GM19043 (cell line): ENCODE data around the gene SLC2A8.

ENCODE experiments used
- ATAC-seq: cut with Tn5 transposase; IDR thresholded peaks from one replicate; pipeline ENCODE4 v1.9.1; 2021; ENCODE audit warnings: low read depth; ENCODE audit not compliant: unreplicated experiment

Gene SLC2A8, protein sequence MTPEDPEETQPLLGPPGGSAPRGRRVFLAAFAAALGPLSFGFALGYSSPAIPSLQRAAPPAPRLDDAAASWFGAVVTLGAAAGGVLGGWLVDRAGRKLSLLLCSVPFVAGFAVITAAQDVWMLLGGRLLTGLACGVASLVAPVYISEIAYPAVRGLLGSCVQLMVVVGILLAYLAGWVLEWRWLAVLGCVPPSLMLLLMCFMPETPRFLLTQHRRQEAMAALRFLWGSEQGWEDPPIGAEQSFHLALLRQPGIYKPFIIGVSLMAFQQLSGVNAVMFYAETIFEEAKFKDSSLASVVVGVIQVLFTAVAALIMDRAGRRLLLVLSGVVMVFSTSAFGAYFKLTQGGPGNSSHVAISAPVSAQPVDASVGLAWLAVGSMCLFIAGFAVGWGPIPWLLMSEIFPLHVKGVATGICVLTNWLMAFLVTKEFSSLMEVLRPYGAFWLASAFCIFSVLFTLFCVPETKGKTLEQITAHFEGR

DNA sequence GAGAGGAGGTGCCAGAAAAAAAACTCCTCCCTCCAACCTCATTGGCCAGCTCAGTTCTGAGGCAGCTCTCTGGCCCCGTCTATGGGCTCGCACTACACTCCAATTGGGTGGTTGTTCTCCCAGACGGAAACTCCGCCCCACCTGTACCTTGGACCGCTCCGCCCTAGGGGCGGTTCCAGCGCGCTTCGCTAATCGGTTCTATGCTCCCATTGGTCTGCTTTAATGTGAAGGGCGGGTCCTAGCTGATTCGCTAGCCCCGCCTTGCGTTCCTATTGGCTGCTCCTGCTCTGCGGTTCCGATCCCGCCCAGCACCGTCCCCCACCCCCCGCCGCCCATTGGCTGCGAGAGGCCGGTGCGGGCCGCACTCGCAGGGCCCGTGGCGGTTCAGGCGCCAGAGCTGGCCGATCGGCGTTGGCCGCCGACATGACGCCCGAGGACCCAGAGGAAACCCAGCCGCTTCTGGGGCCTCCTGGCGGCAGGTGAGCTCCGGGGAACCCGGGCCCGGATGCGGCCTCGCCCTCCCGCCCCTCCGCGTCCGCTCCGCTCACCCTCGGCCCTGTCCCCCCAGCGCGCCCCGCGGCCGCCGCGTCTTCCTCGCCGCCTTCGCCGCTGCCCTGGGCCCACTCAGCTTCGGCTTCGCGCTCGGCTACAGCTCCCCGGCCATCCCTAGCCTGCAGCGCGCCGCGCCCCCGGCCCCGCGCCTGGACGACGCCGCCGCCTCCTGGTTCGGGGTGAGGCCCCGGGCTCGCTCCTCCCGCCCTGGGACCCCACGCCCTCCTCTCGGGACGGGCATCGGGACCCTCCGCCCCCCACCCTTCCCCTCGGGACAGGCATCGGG, at the start of gene SLC2A8:
Gene SLC2A8 (plus strand): TSS at position 362 of the 838 bp plus-strand sequence. CDS start 62 bp downstream, at position 424.
- ATAC-seq = peak; percentile 96

DNA sequence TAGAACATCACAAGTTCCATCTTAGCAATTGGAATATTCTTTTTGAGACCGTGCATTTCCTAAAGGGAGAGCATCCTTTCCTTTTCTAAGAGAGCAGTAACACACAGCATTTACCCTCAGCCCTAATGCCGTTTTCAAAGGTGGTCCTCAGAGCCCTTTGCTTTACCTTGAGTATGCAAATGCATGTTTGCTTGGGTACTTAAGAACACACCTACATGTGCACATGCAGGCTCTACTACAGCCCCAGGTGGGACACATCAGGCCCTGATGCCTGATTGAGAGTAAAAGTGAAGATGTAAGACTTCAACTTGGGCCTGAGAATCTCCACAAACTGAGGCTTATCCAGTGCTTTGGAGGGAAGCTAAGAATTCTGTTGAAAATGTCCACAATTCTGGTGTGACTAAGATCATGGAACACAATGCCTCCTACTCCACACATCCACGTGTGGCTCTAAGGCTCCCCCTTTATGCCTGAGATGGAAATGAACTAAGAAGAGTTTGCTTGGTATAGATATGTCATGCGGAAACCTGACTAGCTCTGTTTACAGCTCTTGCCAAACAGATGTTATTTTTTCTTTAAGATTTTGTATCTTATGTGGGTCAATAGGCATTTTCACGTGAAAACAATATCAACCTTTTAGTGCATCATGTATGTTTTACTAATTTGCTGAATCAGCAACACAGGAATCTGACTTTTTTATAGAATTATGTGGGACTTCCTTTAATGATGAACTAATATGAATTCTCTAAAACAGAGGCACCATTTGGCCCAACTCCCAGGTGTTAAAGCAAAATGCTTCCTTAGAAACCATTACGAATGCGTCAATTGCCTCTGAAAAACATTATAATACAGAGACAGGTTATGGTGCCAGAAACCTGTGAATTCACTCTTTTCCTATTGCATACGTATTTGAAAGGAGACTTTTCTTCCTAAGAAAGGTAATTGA, 48.9 kb upstream of the SLC2A8 start:
- ATAC-seq = no peak

GRCh38 chr9:127349483-127350113, 47.4 kb upstream of the SLC2A8 start:
- ATAC-seq = no peak

DNA sequence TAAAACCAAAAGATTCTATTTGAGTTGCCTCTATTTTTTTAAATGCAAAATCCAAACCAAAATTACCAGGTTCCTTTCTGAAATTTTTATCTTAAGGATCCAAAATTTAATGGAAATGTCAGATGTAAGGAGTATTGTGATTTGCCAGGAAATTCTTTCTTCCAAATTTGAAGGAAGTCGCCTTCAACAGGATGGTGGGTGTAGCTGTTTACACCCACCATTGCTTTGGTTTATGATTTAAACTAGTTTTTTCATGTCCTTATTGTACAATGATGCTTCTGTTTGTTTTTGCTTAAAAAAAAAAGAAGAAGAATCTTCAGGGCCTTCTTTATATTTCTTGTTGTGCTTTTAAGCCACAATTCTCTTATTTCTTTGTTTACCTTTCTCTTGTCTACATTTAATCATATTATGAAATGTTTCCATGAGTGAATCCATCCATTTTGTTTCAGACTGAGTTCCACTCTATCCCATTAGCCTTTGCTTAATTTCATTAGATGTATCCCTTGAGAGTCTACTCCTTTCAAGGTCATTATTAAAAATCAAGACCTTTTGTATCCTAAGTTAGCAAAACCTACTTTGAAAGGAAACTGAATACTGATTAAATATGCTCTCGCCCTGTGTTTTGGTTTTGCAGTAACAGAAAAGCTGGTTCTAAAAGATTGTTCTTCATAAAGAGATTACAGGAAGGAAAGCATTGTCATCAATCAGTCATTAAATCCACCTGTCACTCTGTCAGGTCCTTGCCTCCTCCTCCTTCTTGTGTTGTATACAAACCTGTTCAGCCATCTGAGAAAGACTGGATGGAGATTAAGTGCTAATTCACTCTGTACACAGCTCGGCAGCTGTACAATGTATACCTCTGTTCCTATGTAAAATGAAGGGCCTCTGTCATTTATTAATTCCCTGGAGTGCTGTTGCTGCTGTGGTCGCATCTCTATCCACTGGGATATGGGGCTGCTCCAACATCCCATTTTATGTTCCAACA, 45.5 kb upstream of the SLC2A8 start:
- ATAC-seq = no peak

DNA sequence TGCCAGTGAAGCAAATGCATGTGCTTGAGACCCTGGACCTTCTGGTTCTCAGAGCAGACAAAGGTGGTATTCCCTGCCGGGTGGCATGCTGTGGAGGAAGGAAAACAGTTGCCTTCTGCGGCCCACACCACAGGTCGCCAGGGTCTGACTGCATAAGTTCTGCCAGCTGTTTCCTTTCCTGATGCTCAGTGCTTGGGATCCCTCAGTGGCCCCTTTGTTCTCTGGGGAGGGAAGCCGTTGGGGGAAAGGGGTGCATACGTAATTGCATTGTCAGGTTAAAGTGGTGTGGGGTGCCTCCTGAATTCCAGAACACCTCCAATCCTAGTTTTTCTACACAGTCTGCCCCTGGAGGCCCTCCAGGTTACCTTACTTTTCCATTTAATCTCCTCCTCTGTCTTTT, 43.1 kb upstream of the SLC2A8 start:
- no peak for ATAC-seq

DNA sequence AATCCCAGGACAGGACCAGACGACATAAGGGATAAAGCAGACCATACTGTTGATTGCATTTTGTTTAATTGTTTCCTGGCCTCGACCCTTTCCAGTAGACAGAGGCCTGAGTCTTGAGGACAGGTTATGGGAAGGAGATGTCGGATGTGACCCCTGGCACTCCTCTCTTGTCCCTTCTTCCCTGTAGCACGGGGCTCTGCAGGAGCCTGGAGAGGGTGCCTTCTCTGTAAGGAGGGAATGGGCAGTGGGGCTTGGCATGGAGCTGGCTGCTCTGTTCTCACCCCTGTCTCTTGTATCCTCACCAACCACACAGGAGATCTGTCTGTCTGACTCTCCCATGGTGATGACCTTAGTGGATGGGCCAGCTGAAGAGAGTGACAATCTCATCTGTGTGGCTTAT, 40.1 kb upstream of the SLC2A8 start:
- ATAC-seq = no peak

DNA sequence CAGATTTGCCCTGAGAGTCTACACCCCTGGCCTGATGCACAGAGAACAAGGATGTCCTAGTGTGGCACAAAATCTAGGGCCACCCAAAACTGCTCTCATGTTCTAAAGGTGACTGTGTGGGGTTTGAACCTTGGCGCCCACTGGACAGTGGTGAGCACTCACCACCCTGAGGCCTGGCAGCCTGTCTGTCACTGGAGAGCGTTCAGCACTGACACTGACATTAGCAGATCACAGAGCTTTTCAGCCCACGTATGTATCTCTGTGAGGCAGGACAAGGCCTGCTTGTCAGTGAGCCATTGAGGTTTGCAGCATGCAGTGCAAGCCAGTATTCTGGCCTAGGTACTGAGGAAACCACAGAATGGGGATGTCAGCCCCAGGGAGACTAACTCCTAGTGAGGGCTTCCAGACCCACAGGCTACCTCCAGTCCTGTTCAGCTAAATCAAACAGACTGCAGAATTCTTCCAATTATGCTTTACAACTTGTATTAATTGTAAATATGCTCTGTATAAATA, 38.9 kb upstream of the SLC2A8 start:
- no peak for ATAC-seq

DNA sequence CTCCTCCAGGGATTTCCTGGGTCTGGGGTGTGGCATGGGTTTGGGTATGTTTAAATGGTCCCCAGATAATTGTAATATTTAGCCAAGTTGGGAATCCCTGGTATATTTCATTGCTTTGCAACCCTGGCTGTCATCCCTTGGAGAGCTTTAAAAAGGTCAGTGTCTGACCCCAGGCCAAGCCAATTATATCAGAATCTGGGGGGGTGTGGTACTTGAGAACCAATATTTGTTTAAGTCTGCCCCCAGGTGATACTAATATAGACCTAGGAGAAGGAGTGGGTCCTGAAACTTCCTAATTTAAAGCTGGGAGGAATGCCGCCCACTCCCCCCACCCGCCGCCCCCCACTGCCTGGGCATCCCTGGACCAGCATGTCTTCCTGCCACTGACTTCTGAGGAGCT, 38.2 kb upstream of the SLC2A8 start:
- no peak for ATAC-seq

DNA sequence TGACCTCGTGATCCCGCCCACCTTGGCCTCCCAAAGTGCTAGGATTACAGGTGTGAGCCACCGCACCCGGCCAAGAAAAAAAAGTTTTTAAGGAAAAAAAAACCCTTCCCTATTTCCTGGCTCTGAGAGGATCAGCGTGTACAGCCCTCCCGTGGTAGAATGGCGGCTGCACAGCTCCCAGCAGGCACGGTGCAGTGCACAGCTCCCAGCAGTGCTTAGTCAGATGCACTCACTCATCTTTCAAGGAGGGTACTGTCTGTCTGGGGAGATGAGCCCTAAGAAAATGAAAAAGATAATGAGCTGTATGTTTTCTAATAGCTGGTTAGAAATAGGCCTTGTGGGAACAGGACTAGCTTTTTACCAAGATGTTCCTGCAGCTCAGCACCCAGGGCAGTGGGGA, 36.7 kb upstream of the SLC2A8 start:
- no peak for ATAC-seq

DNA sequence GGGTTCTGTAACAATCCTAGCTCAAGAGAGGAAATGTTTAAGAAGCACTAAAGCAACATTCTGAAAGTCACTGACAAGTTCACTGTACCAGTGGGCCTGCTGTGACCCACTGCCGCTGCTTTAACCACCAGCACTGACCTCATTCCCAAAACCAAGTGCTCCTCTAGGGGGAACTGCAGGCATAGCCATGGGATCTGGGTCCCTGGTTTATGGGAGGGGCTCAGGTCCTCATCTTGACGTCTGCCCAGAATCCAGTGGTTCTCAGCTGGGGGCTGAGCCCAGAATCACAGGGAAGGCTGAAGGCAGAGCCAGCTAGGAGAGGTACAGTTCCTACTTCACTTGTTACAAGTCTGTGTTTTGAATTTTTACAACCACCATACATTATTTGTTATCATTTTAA, 36.1 kb upstream of the SLC2A8 start:
- ATAC-seq = no peak

DNA sequence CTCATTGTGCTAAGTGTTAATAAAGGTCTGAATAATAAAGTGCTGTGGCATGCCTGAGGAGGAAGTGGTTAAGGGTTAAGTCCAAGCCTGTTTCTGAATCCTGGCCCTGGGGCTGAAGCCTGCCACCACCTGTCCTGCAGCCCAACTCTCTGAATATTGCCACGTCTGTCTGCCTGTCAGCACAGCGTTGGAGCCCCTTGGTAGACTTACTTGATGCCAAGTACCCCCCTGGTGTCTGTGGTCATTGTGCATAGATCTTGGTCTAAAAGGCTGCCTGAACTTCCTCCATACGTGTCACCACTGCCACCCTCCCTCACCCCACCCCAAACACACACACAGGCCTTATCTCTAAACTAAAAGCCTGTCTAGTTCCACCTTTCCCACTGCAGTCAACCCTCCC, 35.4 kb upstream of the SLC2A8 start:
- no peak for ATAC-seq

GRCh38 chr9:127362829-127363228, 34.1 kb upstream of the SLC2A8 start:
- ATAC-seq = no peak

GRCh38 chr9:127365461-127365860, 31.5 kb upstream of the SLC2A8 start:
- no peak for ATAC-seq

DNA sequence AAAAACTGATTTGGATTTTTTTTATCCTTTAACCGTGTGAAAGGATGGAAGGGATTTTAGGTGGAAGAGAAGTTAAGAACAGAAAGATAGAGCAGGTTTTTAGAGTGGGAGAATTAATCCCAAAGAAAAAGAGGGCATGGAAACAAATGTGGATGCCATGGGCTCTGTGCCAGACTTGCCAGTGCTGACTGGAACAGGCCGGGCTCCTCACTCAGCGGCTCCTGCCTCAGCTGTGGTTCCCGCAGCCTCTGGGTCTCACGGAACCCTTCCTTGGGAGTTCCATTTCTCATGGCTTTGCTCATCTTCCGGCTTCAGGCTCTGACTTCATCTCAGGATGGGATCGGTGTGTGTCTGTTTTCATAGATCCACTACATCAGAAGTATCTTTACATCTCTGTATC, 30.4 kb upstream of the SLC2A8 start:
- ATAC-seq = no peak

DNA sequence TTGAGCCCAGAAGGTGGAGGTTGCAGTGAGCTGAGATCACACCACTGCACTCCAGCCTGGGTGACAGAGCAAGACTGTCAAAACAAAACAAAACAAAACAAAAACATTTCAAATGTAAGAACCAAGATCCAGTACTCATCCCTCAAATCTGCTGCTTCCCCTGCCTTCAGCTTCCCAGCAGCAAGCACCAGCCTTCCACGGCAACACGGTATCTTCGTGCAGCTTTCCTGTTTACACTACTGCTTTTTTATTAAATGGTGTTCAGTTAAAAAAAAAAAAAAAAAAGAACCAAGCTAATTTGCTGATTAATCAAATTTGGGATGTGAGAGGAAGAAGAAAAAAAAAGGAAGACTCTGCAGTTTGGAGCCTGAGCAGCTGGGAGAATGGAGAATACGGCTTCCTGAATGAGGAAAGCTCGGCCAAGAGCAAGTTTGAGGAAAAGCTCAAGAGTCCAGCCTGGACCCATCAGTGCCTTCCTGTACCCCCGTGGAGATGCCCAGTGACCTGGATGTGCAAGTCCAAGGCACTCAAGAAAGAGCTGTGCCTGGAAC, 28.0 kb upstream of the SLC2A8 start:
- ATAC-seq = no peak

DNA sequence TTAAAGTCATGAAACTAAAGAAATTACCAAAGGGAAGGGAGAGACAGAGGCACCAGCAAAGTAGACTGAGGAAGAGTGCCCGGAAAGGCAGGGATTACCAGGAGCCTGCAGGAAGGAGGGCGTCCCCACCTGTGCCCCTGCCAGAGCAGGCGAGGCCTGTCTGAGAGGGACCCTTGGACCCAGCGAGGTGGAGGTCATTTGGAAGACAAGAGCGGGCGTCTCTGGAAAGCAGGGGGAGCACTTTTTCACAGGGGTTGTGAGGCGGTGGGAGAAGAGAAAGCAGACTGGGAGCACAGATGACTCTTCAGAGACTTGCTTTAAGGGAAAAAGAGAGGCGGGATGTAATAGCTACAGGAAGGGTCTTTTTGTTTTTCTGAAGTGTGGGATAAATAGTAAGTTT, 27.5 kb upstream of the SLC2A8 start:
- no peak for ATAC-seq

DNA sequence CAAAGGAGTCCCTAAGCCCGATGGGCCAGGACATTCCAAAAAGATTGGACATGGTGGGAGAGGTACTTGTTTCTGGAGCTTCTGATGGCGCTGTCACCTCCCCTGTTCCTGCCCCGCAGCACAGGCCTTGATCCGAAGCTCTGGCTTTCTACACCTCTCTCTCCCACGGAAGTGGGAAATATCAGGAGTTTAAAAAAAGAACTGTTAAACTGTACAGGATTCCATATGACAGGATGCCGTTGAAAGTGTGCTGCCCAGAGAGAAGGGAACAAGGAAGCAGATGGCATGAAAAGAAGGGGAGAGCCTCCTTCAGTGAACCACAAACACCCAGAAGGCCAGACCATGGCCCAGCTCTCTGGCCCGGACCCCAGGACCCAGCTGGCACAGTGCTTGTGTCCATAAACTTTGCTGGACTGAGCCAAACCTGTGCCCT, 26.8 kb upstream of the SLC2A8 start:
- ATAC-seq = no peak
